Osteocyte (in vitro differentiated cells): ENCODE results near the gene RNF31. TPM values are rescaled to one million over a fixed set of nuclear protein-coding genes. Genes with fewer than 3 reads are reported as not detected.

Experiments used
- DNase-seq: peaks from one replicate; pipeline ENCODE4 v3.0.0; 2021; ENCODE audit warnings: mixed read lengths; ENCODE audit not compliant: unreplicated experiment; ENCODE audit errors: extremely low spot score
- H3K27ac Mint-ChIP-seq: one replicate; pipeline ENCODE4 v1.8.0; 2021; ENCODE audit warnings: mild to moderate bottlenecking, mixed read lengths; ENCODE audit not compliant: unreplicated experiment
- H3K27me3 Mint-ChIP-seq: one replicate; pipeline ENCODE4 v1.8.0; 2021; ENCODE audit warnings: mixed read lengths; ENCODE audit not compliant: unreplicated experiment
- H3K36me3 Mint-ChIP-seq: one replicate; pipeline ENCODE4 v1.8.0; 2021; ENCODE audit warnings: mixed read lengths; ENCODE audit not compliant: unreplicated experiment
- H3K4me1 Mint-ChIP-seq: one replicate; pipeline ENCODE4 v1.8.0; 2021; ENCODE audit warnings: mixed read lengths; ENCODE audit not compliant: unreplicated experiment
- H3K4me3 Mint-ChIP-seq: one replicate; pipeline ENCODE4 v1.8.0; 2021; ENCODE audit warnings: mild to moderate bottlenecking, moderate library complexity, mixed read lengths; ENCODE audit not compliant: unreplicated experiment
- H3K9me3 Mint-ChIP-seq: one replicate; pipeline ENCODE4 v1.8.0; 2021; ENCODE audit warnings: mixed read lengths; ENCODE audit not compliant: unreplicated experiment
- total RNA-seq: library from RNA; stranded (reverse); gene quantifications from 2 replicates; pipeline ENCODE4 v1.2.1, GENCODE V29; 2021
- TF ChIP-seq, protein P1 (sequence below): fragments of 200-600 bp; sonication (generic); IDR thresholded peaks from 2 replicates; pipeline ENCODE4 v1.5.0; 2021; ENCODE audit warnings: antibody characterized with exemption, mild to moderate bottlenecking, moderate library complexity

The RNF31 gene
- total RNA-seq, 1 donor from 2014 or later: 65.9 TPM

DNA sequence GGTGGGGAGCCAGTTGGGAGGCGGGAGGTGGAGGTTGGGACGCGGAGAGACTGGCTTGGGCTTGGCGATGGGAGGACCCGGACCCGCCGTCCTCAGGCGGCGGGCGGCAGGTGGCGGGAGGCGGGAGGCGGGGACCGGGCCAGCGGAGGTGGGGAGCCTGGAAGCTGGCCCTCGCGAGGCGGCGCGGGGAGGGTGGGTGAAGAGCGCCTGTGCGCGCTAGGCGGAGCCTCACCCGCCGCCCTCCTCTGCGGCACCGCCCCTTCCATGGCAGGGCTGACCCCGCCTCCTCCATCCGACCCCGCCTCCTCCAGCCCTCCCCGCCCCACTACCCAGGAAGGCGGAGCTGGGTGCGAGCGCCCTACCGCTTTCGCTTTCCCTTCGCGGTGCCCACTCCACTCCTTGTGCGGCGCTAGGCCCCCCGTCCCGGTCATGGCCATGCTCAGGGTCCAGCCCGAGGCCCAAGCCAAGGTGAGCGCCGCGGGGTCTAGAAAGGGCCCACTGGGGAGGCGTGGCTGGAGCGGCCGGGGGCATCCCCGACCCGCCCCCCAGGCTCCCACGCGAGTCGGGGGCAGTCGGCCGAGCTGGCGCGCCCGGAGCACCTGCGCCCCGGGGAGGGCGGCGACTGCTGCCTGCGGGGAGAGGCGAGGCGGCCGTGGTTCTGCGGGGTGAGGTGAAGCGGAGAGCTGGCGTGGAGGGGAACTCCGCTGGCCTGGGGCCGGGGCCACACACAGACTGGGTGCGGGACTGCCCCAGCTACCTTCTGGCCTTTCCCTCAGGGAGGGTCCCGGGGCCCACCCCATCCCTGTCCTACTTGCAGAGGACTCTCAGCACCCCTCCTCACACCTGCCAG, 11.2 kb upstream of the RNF31 start, which contains the start of gene PSME1:
TSS of gene PSME1 (plus strand) at position 361 of the 850 bp plus-strand sequence. CDS start at position 430, 69 bp downstream.
- Mint-ChIP-seq H3K9me3 (no peaks in the 10 kb centered on the region), H3K4me1 (peaks cover 28% of the 10 kb centered on the region), H3K36me3 (peaks cover 19% of the 10 kb centered on the region), H3K27me3 (no peaks in the 10 kb centered on the region), H3K27ac (peak within 1 kb of the TSS; percentile 81), H3K4me3 (peak within 1 kb of the TSS; percentile 79)
- TF ChIP-seq, protein P1, sequence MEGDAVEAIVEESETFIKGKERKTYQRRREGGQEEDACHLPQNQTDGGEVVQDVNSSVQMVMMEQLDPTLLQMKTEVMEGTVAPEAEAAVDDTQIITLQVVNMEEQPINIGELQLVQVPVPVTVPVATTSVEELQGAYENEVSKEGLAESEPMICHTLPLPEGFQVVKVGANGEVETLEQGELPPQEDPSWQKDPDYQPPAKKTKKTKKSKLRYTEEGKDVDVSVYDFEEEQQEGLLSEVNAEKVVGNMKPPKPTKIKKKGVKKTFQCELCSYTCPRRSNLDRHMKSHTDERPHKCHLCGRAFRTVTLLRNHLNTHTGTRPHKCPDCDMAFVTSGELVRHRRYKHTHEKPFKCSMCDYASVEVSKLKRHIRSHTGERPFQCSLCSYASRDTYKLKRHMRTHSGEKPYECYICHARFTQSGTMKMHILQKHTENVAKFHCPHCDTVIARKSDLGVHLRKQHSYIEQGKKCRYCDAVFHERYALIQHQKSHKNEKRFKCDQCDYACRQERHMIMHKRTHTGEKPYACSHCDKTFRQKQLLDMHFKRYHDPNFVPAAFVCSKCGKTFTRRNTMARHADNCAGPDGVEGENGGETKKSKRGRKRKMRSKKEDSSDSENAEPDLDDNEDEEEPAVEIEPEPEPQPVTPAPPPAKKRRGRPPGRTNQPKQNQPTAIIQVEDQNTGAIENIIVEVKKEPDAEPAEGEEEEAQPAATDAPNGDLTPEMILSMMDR: no peak
- DNase-seq: peak; percentile 97

DNA sequence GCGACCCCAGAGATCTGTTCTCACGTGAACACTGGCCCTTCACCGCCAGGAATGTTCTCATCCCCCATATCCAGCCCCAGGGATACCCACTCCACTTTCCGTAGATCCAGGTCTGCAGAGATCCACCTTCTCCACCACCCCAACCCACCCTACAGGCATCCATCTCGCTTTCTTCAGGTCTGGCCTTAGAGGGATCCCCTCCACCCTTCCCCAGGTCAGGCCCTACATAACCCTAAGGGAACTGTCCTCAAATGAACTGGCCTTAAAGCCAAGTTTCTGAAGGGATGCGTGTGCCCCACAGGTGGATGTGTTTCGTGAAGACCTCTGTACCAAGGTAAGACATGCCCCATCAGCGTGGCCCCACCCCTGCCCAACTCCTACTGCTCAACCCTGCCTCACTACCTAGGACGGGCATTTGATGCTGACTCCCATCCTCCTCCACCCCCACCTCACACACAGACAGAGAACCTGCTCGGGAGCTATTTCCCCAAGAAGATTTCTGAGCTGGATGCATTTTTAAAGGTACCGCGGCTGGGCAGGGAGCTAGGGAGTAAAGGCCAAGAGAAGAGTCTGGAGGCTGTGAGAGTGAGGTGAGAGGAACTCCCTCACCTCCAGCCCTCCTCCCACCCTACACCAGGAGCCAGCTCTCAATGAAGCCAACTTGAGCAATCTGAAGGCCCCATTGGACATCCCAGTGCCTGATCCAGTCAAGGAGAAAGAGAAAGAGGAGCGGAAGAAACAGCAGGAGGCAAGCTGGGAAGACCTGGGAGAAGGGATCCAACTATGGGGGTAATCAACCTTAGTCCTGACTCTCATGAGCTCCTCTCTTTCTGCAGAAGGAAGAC, 10.4 kb upstream of the RNF31 start:
- peaks cover 19% of the 10 kb centered on the region for H3K36me3 Mint-ChIP-seq
- no peaks in the 10 kb centered on the region for H3K27me3 Mint-ChIP-seq
- H3K27ac Mint-ChIP-seq: peak overlapping the region; percentile 81
- peaks cover 29% of the 10 kb centered on the region for H3K4me1 Mint-ChIP-seq
- H3K9me3 Mint-ChIP-seq: no peaks in the 10 kb centered on the region
- peak overlapping the region; percentile 79 for H3K4me3 Mint-ChIP-seq
- no peak for DNase-seq
- TF ChIP-seq, protein P1: no peak

DNA sequence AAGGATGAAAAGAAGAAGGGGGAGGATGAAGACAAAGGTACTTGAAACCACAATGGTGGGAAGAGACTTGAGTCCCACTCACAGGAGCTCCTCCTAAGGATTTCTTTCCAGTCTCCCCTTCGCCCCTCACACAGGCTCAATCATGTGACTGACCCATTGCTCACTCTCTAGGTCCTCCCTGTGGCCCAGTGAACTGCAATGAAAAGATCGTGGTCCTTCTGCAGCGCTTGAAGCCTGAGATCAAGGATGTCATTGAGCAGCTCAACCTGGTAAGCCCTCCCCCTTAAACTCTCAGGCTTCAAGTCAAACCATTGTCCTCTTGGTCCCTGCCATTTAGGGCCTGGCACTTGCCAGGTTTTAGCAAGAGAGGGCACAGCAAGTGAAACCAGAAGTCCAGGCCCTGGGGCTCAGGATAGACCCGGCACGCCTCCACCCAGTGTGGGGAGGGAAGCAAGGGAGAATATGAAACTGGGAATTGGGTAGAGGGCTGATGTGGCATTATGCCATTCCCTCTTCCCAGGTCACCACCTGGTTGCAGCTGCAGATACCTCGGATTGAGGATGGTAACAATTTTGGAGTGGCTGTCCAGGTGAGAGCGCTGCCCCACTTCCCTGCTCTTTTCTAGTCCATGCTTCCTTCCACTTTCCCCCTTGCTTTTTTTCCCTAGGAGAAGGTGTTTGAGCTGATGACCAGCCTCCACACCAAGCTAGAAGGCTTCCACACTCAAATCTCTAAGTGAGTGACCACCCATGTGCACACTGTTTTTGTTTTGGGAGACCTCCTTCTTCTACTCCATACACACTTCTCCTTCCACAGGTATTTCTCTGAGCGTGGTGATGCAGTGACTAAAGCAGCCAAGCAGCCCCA, 9.5 kb upstream of the RNF31 start:
- H3K27me3 Mint-ChIP-seq: no peaks in the 10 kb centered on the region
- H3K9me3 Mint-ChIP-seq: no peaks in the 10 kb centered on the region
- peaks cover 19% of the 10 kb centered on the region for H3K36me3 Mint-ChIP-seq
- TF ChIP-seq, protein P1: no peak
- peak overlapping the region; percentile 79 for H3K4me3 Mint-ChIP-seq
- peak overlapping the region; percentile 81 for H3K27ac Mint-ChIP-seq
- H3K4me1 Mint-ChIP-seq: peaks cover 33% of the 10 kb centered on the region
- DNase-seq: no peak

DNA sequence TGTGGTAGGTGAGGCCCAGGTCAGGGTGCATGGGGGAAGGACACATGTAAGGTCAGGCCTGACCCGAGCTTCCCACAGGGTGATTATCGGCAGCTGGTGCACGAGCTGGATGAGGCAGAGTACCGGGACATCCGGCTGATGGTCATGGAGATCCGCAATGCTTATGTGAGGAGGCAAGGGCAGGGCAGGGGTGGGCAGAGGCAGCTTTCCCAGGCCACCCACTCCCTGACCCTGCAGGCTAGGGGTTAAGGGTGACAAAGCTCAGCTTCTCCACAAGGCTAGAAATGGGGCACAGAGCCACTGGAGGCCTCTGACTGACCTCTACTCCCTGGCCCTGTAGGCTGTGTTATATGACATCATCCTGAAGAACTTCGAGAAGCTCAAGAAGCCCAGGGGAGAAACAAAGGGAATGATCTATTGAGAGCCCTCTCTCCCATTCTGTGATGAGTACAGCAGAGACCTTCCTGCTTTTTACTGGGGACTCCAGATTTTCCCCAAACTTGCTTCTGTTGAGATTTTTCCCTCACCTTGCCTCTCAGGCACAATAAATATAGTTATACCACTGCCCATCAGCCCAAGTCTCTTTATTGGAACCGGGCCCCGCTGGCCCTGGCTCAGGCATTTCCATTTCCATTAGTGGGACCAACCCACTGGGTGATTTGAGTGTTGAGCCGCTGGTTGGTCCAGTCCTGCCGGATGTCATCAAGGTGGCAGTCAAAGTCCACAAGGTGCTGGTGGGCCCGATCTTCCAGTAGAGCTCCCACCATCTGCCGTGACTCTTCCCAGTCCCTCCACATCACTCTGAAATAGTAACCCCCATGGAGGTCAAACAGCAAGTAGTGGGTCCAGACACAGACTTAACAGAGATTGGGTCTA, 8.7 kb upstream of the RNF31 start:
- Mint-ChIP-seq H3K9me3 (no peaks in the 10 kb centered on the region), H3K4me3 (no peak overlapping the region), H3K36me3 (peaks cover 19% of the 10 kb centered on the region), H3K27ac (peak overlapping the region; percentile 41), H3K4me1 (peaks cover 34% of the 10 kb centered on the region), H3K27me3 (no peaks in the 10 kb centered on the region)
- TF ChIP-seq, protein P1: no peak
- DNase-seq: no peak
